ENCODE data around the gene COL13A1.
A peak's percentile ranks its signal among the peaks of the same experiment; 100 is the strongest.

COL13A1 gene

GRCh38 chr10:69861251-69862240, 59.8 kb downstream of the COL13A1 start:
- peak; percentile 83 for DNase-seq (ENCODE audit: low read depth)
- in situ Hi-C loops (cut with HindIII; ENCODE audit: low sequenced_read_pairs): no loop called here
- TF ChIP-seq, protein P1, sequence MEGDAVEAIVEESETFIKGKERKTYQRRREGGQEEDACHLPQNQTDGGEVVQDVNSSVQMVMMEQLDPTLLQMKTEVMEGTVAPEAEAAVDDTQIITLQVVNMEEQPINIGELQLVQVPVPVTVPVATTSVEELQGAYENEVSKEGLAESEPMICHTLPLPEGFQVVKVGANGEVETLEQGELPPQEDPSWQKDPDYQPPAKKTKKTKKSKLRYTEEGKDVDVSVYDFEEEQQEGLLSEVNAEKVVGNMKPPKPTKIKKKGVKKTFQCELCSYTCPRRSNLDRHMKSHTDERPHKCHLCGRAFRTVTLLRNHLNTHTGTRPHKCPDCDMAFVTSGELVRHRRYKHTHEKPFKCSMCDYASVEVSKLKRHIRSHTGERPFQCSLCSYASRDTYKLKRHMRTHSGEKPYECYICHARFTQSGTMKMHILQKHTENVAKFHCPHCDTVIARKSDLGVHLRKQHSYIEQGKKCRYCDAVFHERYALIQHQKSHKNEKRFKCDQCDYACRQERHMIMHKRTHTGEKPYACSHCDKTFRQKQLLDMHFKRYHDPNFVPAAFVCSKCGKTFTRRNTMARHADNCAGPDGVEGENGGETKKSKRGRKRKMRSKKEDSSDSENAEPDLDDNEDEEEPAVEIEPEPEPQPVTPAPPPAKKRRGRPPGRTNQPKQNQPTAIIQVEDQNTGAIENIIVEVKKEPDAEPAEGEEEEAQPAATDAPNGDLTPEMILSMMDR (IDR thresholded peaks at IDR 0.05; ENCODE audit: low read depth, low read length, missing control alignments): peak; percentile 60
- H3K4me3 ChIP-seq (ENCODE audit: low read depth, low read length): no peak overlapping the region

DNA sequence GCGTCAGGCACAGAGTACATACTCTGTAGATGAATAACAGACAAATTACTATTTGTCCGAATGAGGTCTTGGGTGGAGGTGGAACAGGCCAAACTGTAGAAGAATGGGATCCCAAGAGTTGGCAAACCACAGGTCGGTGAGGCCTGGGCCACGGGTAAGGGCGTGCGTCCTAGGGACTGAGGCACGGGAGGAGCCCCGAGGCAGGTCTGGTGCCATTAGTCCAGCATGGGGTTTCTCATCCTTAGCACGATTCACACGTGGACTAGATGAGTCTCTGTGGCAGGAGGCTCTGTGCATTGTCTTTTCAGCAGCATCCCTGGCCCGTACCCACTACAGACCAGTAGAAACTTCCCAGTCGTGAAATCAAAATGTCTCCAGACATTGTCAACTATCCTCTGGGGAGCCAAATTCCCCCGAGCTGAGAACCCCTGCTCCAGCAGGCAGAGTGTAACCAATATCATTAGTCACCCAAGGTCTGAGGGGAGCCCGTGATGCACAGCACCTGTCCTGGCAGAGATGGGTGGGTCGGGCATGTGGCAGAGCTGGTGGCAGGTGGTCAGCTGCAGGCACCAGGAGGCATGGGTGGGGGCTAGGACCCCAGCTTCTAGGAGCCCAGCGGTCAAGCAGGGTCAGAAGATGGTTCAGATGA, 61.3 kb downstream of the COL13A1 start:
- TF ChIP-seq, protein P1 (IDR thresholded peaks at IDR 0.05; ENCODE audit: low read depth, low read length, missing control alignments): no peak
- in situ Hi-C loops (cut with HindIII; ENCODE audit: low sequenced_read_pairs): no loop called here

DNA sequence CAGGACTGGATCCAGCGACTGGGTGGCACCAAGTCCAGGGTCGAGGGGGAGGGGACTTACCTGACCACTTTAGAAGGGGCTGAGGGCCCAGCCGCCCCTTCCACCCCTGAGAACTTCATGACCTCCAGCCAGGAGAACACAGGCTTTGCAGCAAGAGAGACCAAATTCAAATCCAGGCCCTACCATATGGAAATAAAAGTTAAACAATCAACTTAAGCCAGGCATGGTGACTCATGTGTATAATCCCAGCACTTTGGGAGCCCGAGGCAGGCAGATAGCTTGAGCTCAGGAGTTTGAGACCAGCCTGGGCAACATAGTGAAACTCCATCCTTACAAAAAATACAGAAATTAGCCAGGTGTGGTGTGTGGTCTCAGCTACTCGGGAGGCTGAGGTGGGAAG, 61.9 kb downstream of the COL13A1 start:
- in situ Hi-C loops (cut with HindIII; ENCODE audit: low sequenced_read_pairs): no loop called here
- TF ChIP-seq, protein P1 (IDR thresholded peaks at IDR 0.05; ENCODE audit: low read depth, low read length, missing control alignments): no peak
- DNase-seq (ENCODE audit: low read depth): no peak
- H3K4me3 ChIP-seq (ENCODE audit: low read depth, low read length): no peak overlapping the region

More for the DNA sequence above, 61.3 kb downstream of the COL13A1 start:
- DNase-seq (ENCODE audit: low read depth): no peak
- no peak overlapping the region for H3K4me3 ChIP-seq (ENCODE audit: low read depth, low read length)

GRCh38 chr10:69864321-69864720, 62.6 kb downstream of the COL13A1 start:
- in situ Hi-C loops (cut with HindIII; ENCODE audit: low sequenced_read_pairs): no loop called here
- peak; percentile 77 for DNase-seq (ENCODE audit: low read depth)
- H3K4me3 ChIP-seq (ENCODE audit: low read depth, low read length): no peak overlapping the region
- TF ChIP-seq, protein P1 (IDR thresholded peaks at IDR 0.05; ENCODE audit: low read depth, low read length, missing control alignments): no peak

- TF ChIP-seq, protein P1 (IDR thresholded peaks at IDR 0.05; ENCODE audit: low read depth, low read length, missing control alignments): no peak
- no peak for DNase-seq (ENCODE audit: low read depth)
- in situ Hi-C loops (cut with HindIII; ENCODE audit: low sequenced_read_pairs): no loop called here
- no peak overlapping the region for H3K4me3 ChIP-seq (ENCODE audit: low read depth, low read length)
Measured at GRCh38 chr10:69865450-69865849, 63.7 kb downstream of the COL13A1 start.

DNA sequence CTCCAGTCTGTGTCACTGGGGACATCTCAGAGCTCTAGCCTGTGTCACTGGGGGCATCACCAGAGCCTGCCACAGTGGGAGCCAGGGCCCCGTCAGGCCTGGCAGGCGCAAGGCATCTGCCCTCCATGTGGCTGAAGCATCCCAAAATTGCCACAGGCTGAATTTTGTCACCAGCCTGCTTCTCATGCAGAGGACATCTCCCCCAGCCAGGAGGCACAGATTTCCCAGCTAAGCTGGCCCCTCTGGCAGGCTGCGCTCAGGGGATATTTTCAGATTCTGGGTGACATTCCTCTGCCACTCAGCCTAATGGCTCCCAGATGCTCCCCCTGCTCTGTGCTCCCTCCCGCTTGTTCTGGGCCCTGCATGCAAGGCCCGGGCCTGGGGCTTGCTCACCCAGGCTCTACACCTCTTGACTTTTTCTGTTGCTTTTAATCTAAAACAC, 64.6 kb downstream of the COL13A1 start:
- in situ Hi-C loops (cut with HindIII; ENCODE audit: low sequenced_read_pairs): no loop called here
- TF ChIP-seq, protein P1 (IDR thresholded peaks at IDR 0.05; ENCODE audit: low read depth, low read length, missing control alignments): no peak
- no peak for DNase-seq (ENCODE audit: low read depth)
- H3K4me3 ChIP-seq (ENCODE audit: low read depth, low read length): no peak overlapping the region
